K562 (cell line): ENCODE results near the gene WDR83. TPM values are rescaled to one million over a fixed set of nuclear protein-coding genes. Genes with fewer than 3 reads are reported as not detected.

Source experiments
- DNMT1 ChIP-seq: fragments of 450-650 bp; IDR thresholded peaks from 2 replicates; pipeline ENCODE4 v1.6.1; 2016; ENCODE audit warnings: antibody characterized with exemption, mild to moderate bottlenecking
- MTF1 ChIP-seq: fragments of 250-450 bp; sonication (Bioruptor Pico); IDR thresholded peaks from 2 replicates; pipeline ENCODE4 v1.9.0; 2021; ENCODE audit warnings: moderate library complexity, mild to moderate bottlenecking, inconsistent platforms, borderline replicate concordance
- NFATC3 ChIP-seq: fragments of 450-650 bp; IDR thresholded peaks from 2 replicates; pipeline ENCODE4 v1.6.1; 2017; ENCODE audit warnings: mild to moderate bottlenecking
- STAT5B ChIP-seq: fragments of 250-450 bp; sonication (Bioruptor Pico); IDR thresholded peaks from 2 replicates; pipeline ENCODE4 v1.8.0; 2021; ENCODE audit warnings: mild to moderate bottlenecking, inconsistent platforms
- polyA plus RNA-seq, 8 experiments: library from polyadenylated mRNA; depleted of rRNA in 4 of 8; stranded (reverse) in 5 of 8; unstranded in 3 of 8; fragments of >200 nt; fragmentation: Nextera tagmentation in 2 of 8; fragmentation: Illumina TruSeq in 1 of 8; extraction: Ambion mirVana in 2 of 8; extraction: Trizol in 1 of 8; gene quantifications; 2 replicates each; pipeline versions ENCODE4 v1.2.1 to v1.2.3, GENCODE V29; 2011 to 2014; ENCODE audit warnings: inconsistent platforms in 1 of 8, missing spikeins in 1 of 8
- total RNA-seq, 7 experiments: library from RNA; depleted of rRNA in 6 of 7; stranded (reverse); fragments of >200 nt in 6 of 7; fragmentation: Illumina TruSeq in 2 of 7; extraction: Trizol in 2 of 7; gene quantifications; 2 replicates each; pipeline versions ENCODE4 v1.2.1 to v1.2.3, GENCODE V29; 2011 to 2021; ENCODE audit warnings: low replicate concordance in 1 of 7
- TF ChIP-seq, protein P1 (sequence below): fragments of 450-650 bp; conservative IDR thresholded peaks from 2 replicates; pipeline ENCODE4 v1.6.1; 2016; ENCODE audit warnings: missing genetic modification characterization, low read depth, mild to moderate bottlenecking, missing compliant biosample characterization, moderate library complexity
- TF ChIP-seq, protein P2 (sequence below), 2 experiments: fragments of 450-650 bp; IDR thresholded peaks; 2 replicates each; pipeline ENCODE4 v1.6.1; 2016; ENCODE audit warnings: mild to moderate bottlenecking in 2 of 2, borderline replicate concordance in 1 of 2, low read depth in 1 of 2, moderate library complexity in 1 of 2
- TF ChIP-seq, protein P3 (sequence below): sonication (generic); formaldehyde crosslinking; IDR thresholded peaks from 2 replicates; pipeline ENCODE4 v1.8.1; 2023; ENCODE audit warnings: mild to moderate bottlenecking, missing genetic modification reagents
- TF ChIP-seq, protein P4 (sequence below): fragments of 450-650 bp; IDR thresholded peaks from 2 replicates; pipeline ENCODE4 v1.7.1; 2018; ENCODE audit warnings: mild to moderate bottlenecking, low read depth; ENCODE audit not compliant: partially characterized antibody

Gene WDR83
- total and polyA plus RNA-seq, 9 of the 15 experiments (the other 6 are each of a cell fraction or from before 2014, with no cell fraction given): 0.52 to 21.3 (median 4.2) TPM

DNA sequence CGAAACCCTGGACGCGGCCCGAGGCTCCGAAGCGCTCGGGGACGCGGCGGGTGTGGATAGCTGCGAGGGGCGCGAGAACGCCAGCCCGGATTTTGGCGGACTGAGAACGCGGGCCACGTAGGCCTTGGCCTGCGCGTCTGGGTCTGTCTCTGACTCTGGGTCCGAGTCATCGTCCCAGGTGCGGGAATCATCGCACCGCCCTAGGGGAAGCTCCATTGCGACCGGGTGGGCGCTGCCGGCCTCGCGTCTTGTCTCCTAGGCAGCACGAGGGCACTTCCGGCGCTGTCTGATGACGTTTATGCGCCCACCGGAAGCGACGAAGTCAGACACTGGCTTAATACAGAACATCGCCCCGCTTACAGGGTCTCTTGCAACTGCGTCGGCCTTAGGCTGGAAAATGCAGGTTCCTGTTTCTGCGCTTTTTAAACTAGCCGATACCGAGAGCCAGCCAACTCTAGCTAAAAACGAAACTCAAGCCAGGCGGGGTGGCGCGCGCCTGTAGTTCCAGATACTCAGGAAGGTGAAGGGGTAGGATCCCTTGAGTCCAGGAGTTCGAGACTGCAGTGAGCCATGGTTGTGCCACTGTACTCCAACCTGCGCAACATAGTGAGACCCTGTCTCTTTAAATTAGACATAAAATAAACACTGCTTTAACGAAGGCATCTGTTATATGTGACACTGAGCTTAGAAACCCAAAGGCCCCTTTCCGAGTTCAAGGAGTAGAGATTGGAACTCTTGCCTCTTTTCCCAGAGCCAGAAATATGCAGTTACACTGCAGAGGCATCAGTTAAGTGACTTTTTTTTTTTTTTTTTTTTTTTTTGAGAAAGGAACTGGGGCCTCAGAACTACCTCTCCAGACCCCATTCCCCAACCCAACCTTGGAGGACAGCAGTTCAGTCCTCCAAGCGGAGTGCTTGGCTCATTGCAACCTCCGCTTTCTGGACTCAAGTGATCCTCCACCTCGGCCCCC, 30.0 kb downstream of the WDR83 start, which contains the start of gene FBXW9 (continued):
- TF ChIP-seq, protein P1, sequence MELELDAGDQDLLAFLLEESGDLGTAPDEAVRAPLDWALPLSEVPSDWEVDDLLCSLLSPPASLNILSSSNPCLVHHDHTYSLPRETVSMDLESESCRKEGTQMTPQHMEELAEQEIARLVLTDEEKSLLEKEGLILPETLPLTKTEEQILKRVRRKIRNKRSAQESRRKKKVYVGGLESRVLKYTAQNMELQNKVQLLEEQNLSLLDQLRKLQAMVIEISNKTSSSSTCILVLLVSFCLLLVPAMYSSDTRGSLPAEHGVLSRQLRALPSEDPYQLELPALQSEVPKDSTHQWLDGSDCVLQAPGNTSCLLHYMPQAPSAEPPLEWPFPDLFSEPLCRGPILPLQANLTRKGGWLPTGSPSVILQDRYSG (tag): no peak
- TF ChIP-seq, protein P2, sequence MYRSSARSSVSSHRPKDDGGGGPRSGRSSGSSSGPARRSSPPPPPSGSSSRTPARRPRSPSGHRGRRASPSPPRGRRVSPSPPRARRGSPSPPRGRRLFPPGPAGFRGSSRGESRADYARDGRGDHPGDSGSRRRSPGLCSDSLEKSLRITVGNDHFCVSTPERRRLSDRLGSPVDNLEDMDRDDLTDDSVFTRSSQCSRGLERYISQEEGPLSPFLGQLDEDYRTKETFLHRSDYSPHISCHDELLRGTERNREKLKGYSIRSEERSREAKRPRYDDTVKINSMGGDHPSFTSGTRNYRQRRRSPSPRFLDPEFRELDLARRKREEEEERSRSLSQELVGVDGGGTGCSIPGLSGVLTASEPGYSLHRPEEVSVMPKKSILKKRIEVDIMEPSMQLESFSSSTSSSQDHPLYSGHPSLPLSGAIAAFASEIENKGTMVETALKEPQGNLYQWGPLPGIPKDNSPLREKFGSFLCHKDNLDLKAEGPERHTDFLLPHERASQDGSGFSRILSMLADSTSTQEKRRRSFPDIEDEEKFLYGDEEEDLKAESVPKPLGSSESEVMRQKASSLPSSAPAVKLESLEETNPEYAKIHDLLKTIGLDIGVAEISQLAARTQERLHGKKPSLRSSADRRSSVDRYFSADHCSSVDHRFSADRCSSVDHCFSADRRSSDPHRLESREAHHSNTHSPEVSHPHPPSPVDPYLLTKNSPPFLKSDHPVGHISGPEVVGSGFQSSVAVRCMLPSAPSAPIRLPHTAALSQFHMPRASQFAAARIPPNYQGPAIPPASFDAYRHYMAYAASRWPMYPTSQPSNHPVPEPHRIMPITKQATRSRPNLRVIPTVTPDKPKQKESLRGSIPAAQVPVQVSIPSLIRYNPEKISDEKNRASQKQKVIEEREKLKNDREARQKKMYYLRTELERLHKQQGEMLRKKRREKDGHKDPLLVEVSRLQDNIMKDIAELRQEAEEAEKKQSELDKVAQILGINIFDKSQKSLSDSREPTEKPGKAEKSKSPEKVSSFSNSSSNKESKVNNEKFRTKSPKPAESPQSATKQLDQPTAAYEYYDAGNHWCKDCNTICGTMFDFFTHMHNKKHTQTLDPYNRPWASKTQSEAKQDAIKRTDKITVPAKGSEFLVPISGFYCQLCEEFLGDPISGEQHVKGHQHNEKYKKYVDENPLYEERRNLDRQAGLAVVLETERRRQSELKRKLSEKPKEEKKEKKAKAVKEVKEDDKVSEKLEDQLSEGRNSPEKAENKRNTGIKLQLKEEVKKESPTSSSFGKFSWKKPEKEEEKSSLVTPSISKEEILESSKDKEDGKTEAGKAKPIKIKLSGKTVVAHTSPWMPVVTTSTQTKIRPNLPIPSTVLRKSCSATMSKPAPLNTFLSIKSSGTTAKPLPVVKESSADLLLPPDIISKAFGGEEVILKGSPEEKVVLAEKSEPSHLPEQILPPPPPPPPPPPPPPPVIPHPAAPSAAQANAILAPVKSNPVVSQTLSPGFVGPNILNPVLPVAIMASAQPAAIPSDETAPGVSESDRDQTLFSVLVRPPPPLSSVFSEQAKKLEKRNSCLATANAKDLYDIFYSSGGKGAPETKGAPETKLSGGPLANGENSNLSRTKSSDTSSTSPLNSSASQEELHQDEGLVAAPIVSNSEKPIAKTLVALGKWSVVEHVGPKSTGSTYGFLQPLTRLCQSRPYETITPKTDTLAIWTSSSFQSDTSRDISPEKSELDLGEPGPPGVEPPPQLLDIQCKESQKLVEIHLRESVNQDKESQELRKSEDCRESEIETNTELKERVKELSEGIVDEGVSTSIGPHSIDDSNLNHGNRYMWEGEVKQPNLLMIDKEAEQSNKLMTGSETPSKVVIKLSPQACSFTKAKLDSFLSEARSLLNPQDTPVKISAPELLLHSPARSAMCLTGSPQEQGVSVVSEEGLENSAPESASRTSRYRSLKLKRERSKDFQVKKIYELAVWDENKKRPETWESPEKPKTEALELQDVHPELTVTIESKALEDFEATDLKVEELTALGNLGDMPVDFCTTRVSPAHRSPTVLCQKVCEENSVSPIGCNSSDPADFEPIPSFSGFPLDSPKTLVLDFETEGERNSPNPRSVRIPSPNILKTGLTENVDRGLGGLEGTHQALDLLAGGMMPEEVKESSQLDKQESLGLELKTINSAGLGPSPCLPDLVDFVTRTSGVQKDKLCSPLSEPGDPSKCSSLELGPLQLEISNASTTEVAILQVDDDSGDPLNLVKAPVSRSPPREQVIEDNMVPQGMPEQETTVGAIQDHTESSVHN (IDR thresholded peaks at IDR 0.05; ENCODE audit: borderline replicate concordance in 1 of 2, low read depth in 1 of 2): no peak
- TF ChIP-seq DNMT1: 0 out of 2 replicates have a peak, but pooled peaks have one; percentile 26
- TF ChIP-seq, protein P3, sequence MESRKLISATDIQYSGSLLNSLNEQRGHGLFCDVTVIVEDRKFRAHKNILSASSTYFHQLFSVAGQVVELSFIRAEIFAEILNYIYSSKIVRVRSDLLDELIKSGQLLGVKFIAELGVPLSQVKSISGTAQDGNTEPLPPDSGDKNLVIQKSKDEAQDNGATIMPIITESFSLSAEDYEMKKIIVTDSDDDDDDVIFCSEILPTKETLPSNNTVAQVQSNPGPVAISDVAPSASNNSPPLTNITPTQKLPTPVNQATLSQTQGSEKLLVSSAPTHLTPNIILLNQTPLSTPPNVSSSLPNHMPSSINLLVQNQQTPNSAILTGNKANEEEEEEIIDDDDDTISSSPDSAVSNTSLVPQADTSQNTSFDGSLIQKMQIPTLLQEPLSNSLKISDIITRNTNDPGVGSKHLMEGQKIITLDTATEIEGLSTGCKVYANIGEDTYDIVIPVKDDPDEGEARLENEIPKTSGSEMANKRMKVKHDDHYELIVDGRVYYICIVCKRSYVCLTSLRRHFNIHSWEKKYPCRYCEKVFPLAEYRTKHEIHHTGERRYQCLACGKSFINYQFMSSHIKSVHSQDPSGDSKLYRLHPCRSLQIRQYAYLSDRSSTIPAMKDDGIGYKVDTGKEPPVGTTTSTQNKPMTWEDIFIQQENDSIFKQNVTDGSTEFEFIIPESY (CRISPR knock-in tag): 0 out of 2 replicates have a peak, but pooled peaks have one; percentile 40
- TF ChIP-seq, protein P4, sequence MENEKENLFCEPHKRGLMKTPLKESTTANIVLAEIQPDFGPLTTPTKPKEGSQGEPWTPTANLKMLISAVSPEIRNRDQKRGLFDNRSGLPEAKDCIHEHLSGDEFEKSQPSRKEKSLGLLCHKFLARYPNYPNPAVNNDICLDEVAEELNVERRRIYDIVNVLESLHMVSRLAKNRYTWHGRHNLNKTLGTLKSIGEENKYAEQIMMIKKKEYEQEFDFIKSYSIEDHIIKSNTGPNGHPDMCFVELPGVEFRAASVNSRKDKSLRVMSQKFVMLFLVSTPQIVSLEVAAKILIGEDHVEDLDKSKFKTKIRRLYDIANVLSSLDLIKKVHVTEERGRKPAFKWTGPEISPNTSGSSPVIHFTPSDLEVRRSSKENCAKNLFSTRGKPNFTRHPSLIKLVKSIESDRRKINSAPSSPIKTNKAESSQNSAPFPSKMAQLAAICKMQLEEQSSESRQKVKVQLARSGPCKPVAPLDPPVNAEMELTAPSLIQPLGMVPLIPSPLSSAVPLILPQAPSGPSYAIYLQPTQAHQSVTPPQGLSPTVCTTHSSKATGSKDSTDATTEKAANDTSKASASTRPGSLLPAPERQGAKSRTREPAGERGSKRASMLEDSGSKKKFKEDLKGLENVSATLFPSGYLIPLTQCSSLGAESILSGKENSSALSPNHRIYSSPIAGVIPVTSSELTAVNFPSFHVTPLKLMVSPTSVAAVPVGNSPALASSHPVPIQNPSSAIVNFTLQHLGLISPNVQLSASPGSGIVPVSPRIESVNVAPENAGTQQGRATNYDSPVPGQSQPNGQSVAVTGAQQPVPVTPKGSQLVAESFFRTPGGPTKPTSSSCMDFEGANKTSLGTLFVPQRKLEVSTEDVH: peak; percentile 86
- no peak for TF ChIP-seq STAT5B (CRISPR knock-in tag)
- TF ChIP-seq MTF1: no peak
- TF ChIP-seq NFATC3: no peak
